Liver (tissue), 9 donors: ENCODE measurements around the gene MCFD2. TPM values are rescaled to one million over a fixed set of nuclear protein-coding genes. Genes with fewer than 3 reads are reported as not detected.

ENCODE experiments used
- DNase-seq: peaks from one replicate; pipeline ENCODE4 v3.0.0-alpha.2; 2017; ENCODE audit warnings: low spot score
- H3K27ac ChIP-seq, 2 donors: one replicate each; pipeline ENCODE4 v1.7.0; 2013; ENCODE audit warnings: inconsistent platforms in 2 of 2, low read length in 2 of 2, control low read depth in 1 of 2, low read depth in 1 of 2, mild to moderate bottlenecking in 1 of 2
- H3K27me3 ChIP-seq, 4 donors: one replicate each; pipeline versions ENCODE4 v1.6.1 to v1.7.0; 2013; ENCODE audit warnings: low read length in 3 of 4, inconsistent platforms in 1 of 4, mild to moderate bottlenecking in 1 of 4, moderate library complexity in 1 of 4; ENCODE audit not compliant: control insufficient read depth in 4 of 4, insufficient read depth in 4 of 4
- H3K36me3 ChIP-seq, 4 donors: one replicate each; pipeline versions ENCODE4 v1.6.1 to v1.7.0; 2013; ENCODE audit warnings: low read length in 3 of 4, mild to moderate bottlenecking in 3 of 4, low read depth in 1 of 4, moderate library complexity in 1 of 4; ENCODE audit not compliant: control insufficient read depth in 4 of 4, insufficient read depth in 3 of 4
- H3K4me1 ChIP-seq, 4 donors: one replicate each; pipeline versions ENCODE4 v1.6.1 to v1.7.0; 2013; ENCODE audit warnings: low read length in 3 of 4, mild to moderate bottlenecking in 3 of 4, moderate library complexity in 1 of 4; ENCODE audit not compliant: control insufficient read depth in 4 of 4, insufficient read depth in 4 of 4
- H3K4me3 ChIP-seq, 3 donors: one replicate each; pipeline versions ENCODE4 v1.6.1 to v1.7.0; 2013; ENCODE audit warnings: low read length in 3 of 3, control low read depth in 1 of 3, low read depth in 1 of 3, mild to moderate bottlenecking in 1 of 3
- H3K9ac ChIP-seq, 2 donors: one replicate each; pipeline ENCODE4 v1.7.0; 2013; ENCODE audit warnings: low read length in 2 of 2, mild to moderate bottlenecking in 2 of 2, moderate library complexity in 2 of 2, control low read depth in 1 of 2, low read depth in 1 of 2
- H3K9me3 ChIP-seq, 4 donors: one replicate each; pipeline versions ENCODE4 v1.6.1 to v1.7.0; 2013; ENCODE audit warnings: low read length in 3 of 4; ENCODE audit not compliant: control insufficient read depth in 4 of 4
- CTCF ChIP-seq: fragments of 150-350 bp; IDR thresholded peaks from 2 replicates; pipeline ENCODE4 v1.5.1; 2017; ENCODE audit warnings: improper control_type of control experiment, low read depth, low read length; ENCODE audit not compliant: missing input control
- FOXA1 ChIP-seq: IDR thresholded peaks from 2 replicates; pipeline ENCODE4 v1.6.1; 2016; ENCODE audit warnings: antibody characterized with exemption
- FOXA2 ChIP-seq: IDR thresholded peaks from 2 replicates; pipeline ENCODE4 v1.6.1; 2016; ENCODE audit warnings: antibody characterized with exemption
- GABPA ChIP-seq, 2 donors: IDR thresholded peaks in 1 of 2; conservative IDR thresholded peaks in 1 of 2; 2 replicates each; pipeline ENCODE4 v1.6.1; 2016; ENCODE audit warnings: antibody characterized with exemption in 2 of 2, mild to moderate bottlenecking in 1 of 2, moderate library complexity in 1 of 2
- HNF4A ChIP-seq, 2 donors: conservative IDR thresholded peaks; 2 replicates each; pipeline ENCODE4 v1.6.1; 2016; ENCODE audit warnings: antibody characterized with exemption in 2 of 2, mild to moderate bottlenecking in 2 of 2
- HNF4G ChIP-seq: IDR thresholded peaks from 2 replicates; pipeline ENCODE4 v1.6.1; 2016; ENCODE audit warnings: antibody characterized with exemption
- JUND ChIP-seq, 2 donors: IDR thresholded peaks; 2 replicates each; pipeline ENCODE4 v1.6.1; 2016; ENCODE audit warnings: antibody characterized with exemption in 2 of 2
- NR2F2 ChIP-seq: IDR thresholded peaks from 2 replicates; pipeline ENCODE4 v1.6.1; 2016; ENCODE audit warnings: antibody characterized with exemption
- RAD21 ChIP-seq, 2 donors: IDR thresholded peaks; 2 replicates each; pipeline ENCODE4 v1.6.1; 2016; ENCODE audit warnings: antibody characterized with exemption in 2 of 2, mild to moderate bottlenecking in 2 of 2
- REST ChIP-seq: IDR thresholded peaks from 2 replicates; pipeline ENCODE4 v1.6.1; 2016; ENCODE audit warnings: antibody characterized with exemption, mild to moderate bottlenecking
- RXRA ChIP-seq, 2 donors: IDR thresholded peaks; 2 replicates each; pipeline ENCODE4 v1.6.1; 2017 to 2018; ENCODE audit warnings: antibody characterized with exemption in 2 of 2, mild to moderate bottlenecking in 1 of 2
- SP1 ChIP-seq: IDR thresholded peaks from 2 replicates; pipeline ENCODE4 v1.6.1; 2018; ENCODE audit warnings: antibody characterized with exemption, mild to moderate bottlenecking
- TAF1 ChIP-seq: conservative IDR thresholded peaks from 2 replicates; pipeline ENCODE4 v1.6.1; 2016; ENCODE audit warnings: antibody characterized with exemption, mild to moderate bottlenecking
- YY1 ChIP-seq: IDR thresholded peaks from 2 replicates; pipeline ENCODE4 v1.6.1; 2016; ENCODE audit warnings: antibody characterized with exemption, mild to moderate bottlenecking
- WGBS: extraction: QIAGEN DNeasy Blood & Tissue Kit; methylation state at CpG from one replicate; pipeline ENCODE4 v1.1.7; 2013; 5-methylcytosine and 5-hydroxymethylcytosine counted together
- polyA plus RNA-seq, 2 donors: library from polyadenylated mRNA; stranded (reverse) in 1 of 2; unstranded in 1 of 2; fragments of 200-250 nt in 1 of 2; fragments of >200 nt in 1 of 2; fragmentation: Nextera tagmentation in 1 of 2; extraction: Ambion mirVana in 1 of 2; gene quantifications; one replicate each; pipeline versions ENCODE4 v1.2.1 to v1.2.3, GENCODE V29; 2013 to 2015
- total RNA-seq, 2 donors: library from RNA; depleted of rRNA; stranded (reverse); fragments of >200 nt; gene quantifications; one replicate each; pipeline ENCODE4 v1.2.3, GENCODE V29; 2014
- TF ChIP-seq, protein P1 (sequence below): IDR thresholded peaks from 2 replicates; pipeline ENCODE4 v1.6.1; 2016; ENCODE audit warnings: antibody characterized with exemption
- donor health status: healthy.
- donor health status: healthy.
- donor health status: healthy.
- donor health status: healthy.
- donor health status: healthy.

Gene MCFD2
- total and polyA plus RNA-seq, 4 donors, result 81.8 to 148 (median 129) TPM

DNA sequence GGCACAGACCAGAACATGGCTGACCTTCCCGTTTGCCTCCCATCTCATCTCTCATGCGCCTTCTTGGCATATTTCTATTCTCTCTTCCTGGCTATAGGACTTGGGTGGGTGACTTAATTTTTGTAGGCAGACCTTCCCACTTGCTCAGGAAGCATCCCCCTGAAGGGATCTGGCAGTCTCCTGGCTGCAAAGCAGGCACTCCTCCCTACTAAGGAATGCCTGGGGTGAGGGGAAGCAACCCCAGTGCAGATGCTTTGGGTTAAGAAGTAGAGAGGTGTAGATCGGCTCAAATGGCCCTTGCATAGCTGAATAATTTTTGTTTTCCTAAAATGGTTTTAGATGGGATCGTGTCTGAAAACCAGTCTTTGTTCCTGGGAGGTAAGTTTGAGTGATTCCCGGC is 17.6 kb downstream of the MCFD2 start:
- Histone ChIP-seq H3K27ac (no peak overlapping the region), H3K4me3 (no peak overlapping the region), H3K27me3 (no peaks in the 10 kb centered on the region), H3K36me3 (peaks cover 0 to 2% (median under 1%) of the 10 kb centered on the region in 4 donors), H3K9ac (no peak overlapping the region), H3K4me1 (peaks cover 0 to 3% (median 0%) of the 10 kb centered on the region in 4 donors), H3K9me3 (no peaks in the 10 kb centered on the region)
- TF ChIP-seq JUND (IDR thresholded peaks at IDR 0.05) (no peak), NR2F2 (no peak), GABPA (IDR thresholded peaks at IDR 0.05 in 1 of 2, conservative IDR thresholded peaks at IDR 0.05 in 1 of 2) (no peak), YY1 (no peak), HNF4A (conservative IDR thresholded peaks at IDR 0.05) (no peak)
- TF ChIP-seq, protein P1, sequence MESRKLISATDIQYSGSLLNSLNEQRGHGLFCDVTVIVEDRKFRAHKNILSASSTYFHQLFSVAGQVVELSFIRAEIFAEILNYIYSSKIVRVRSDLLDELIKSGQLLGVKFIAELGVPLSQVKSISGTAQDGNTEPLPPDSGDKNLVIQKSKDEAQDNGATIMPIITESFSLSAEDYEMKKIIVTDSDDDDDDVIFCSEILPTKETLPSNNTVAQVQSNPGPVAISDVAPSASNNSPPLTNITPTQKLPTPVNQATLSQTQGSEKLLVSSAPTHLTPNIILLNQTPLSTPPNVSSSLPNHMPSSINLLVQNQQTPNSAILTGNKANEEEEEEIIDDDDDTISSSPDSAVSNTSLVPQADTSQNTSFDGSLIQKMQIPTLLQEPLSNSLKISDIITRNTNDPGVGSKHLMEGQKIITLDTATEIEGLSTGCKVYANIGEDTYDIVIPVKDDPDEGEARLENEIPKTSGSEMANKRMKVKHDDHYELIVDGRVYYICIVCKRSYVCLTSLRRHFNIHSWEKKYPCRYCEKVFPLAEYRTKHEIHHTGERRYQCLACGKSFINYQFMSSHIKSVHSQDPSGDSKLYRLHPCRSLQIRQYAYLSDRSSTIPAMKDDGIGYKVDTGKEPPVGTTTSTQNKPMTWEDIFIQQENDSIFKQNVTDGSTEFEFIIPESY, result no peak
- 94% methylated on average over 5 of the region's 5 CpGs for WGBS
- DNase-seq, result no peak

GRCh38 chr2:46893269-46893939 is 22.2 kb downstream of the MCFD2 start:
- TF ChIP-seq FOXA2 (no peak), NR2F2 (no peak)
- TF ChIP-seq, protein P1, result no peak
- H3K27me3 ChIP-seq, result no peaks in the 10 kb centered on the region
- no peaks in the 10 kb centered on the region for H3K36me3 ChIP-seq
- H3K9ac ChIP-seq, result no peak overlapping the region
- H3K27ac ChIP-seq, result no peak overlapping the region
- no peaks in the 10 kb centered on the region for H3K9me3 ChIP-seq
- DNase-seq, result no peak
- H3K4me3 ChIP-seq, result no peak overlapping the region
- H3K4me1 ChIP-seq, result no peaks in the 10 kb centered on the region
- 86% methylated on average over 3 of the region's 3 CpGs for WGBS

- H3K27me3 ChIP-seq, result no peaks in the 10 kb centered on the region
- no peak overlapping the region for H3K4me3 ChIP-seq
- no peak overlapping the region for H3K9ac ChIP-seq
- H3K4me1 ChIP-seq, result no peaks in the 10 kb centered on the region
- H3K36me3 ChIP-seq, result no peaks in the 10 kb centered on the region
- no peak overlapping the region for H3K27ac ChIP-seq
- no peak for TF ChIP-seq RXRA (IDR thresholded peaks at IDR 0.05)
- TF ChIP-seq CTCF, result no peak
- TF ChIP-seq FOXA2, result no peak
- no peak for TF ChIP-seq RAD21 (IDR thresholded peaks at IDR 0.05)
- TF ChIP-seq FOXA1, result no peak
- TF ChIP-seq TAF1, result no peak
- TF ChIP-seq SP1, result no peak
- TF ChIP-seq HNF4A (conservative IDR thresholded peaks at IDR 0.05), result no peak
- TF ChIP-seq HNF4G, result no peak
- TF ChIP-seq JUND (IDR thresholded peaks at IDR 0.05), result no peak
- TF ChIP-seq REST, result no peak
- no peak for TF ChIP-seq GABPA (IDR thresholded peaks at IDR 0.05 in 1 of 2, conservative IDR thresholded peaks at IDR 0.05 in 1 of 2)
- TF ChIP-seq YY1, result no peak
- WGBS, result 93% methylated on average over 8 of the region's 8 CpGs
- no peak for DNase-seq
- no peaks in the 10 kb centered on the region for H3K9me3 ChIP-seq
These were observed 23.6 kb downstream of the MCFD2 start for GRCh38 chr2:46891956-46892553.
